MCF 10A (cell line): ENCODE data around the gene COL28A1. TPM values are rescaled to one million over a fixed set of nuclear protein-coding genes. Genes with fewer than 3 reads are reported as not detected.
"Not testable (repeated sequence)": the region's sequence is repeated elsewhere in the genome, so short reads cannot be mapped to it uniquely, and the experiment has no call there.

Experiments used
- BruUV-seq: library from RNA; stranded (reverse); fragments of 400-500 nt; replicated peaks from 2 replicates; lab custom pipeline; 2021; lab: Mats Ljungman, UMichigan
- CTCF ChIA-PET: fragments of 300-600 bp; sonication (Branson Sonifier 250); formaldehyde crosslinking; extraction: SDS; loops from one replicate; lab custom pipeline; 2021; ENCODE audit warnings: antibody characterized with exemption, inconsistent platforms; lab: Yijun Ruan, JAX
- POLR2A ChIA-PET: fragments of 300-600, 350-650 bp; sonication (Branson Sonifier 250); formaldehyde crosslinking; extraction: SDS; loops from one replicate; lab custom pipeline; 2020; ENCODE audit warnings: antibody characterized with exemption, inconsistent platforms; lab: Yijun Ruan, JAX
- DNase-seq: peaks from one replicate; pipeline ENCODE4 v3.0.0-alpha.2; 2018; ENCODE audit not compliant: unreplicated experiment
- H3K27ac Mint-ChIP-seq: one replicate; pipeline ENCODE4 v1.8.0; 2022; ENCODE audit warnings: mild to moderate bottlenecking, low read depth, mixed read lengths; ENCODE audit not compliant: unreplicated experiment
- H3K27me3 Mint-ChIP-seq: one replicate; pipeline ENCODE4 v1.8.0; 2022; ENCODE audit warnings: mixed read lengths; ENCODE audit not compliant: insufficient read depth, unreplicated experiment
- H3K36me3 Mint-ChIP-seq: one replicate; pipeline ENCODE4 v1.8.0; 2022; ENCODE audit warnings: mild to moderate bottlenecking, moderate library complexity, mixed read lengths; ENCODE audit not compliant: insufficient read depth, unreplicated experiment
- H3K4me1 Mint-ChIP-seq: one replicate; pipeline ENCODE4 v1.8.0; 2022; ENCODE audit warnings: mixed read lengths; ENCODE audit not compliant: insufficient read depth, unreplicated experiment
- H3K4me3 Mint-ChIP-seq: one replicate; pipeline ENCODE4 v1.8.0; 2022; ENCODE audit warnings: mild to moderate bottlenecking, moderate library complexity, mixed read lengths; ENCODE audit not compliant: unreplicated experiment
- H3K9me3 Mint-ChIP-seq: one replicate; pipeline ENCODE4 v1.8.0; 2022; ENCODE audit warnings: mixed read lengths; ENCODE audit not compliant: unreplicated experiment
- CTCF ChIP-seq: fragments of 200-600 bp; IDR thresholded peaks from one replicate; pipeline ENCODE4 v1.8.0; 2022; ENCODE audit warnings: antibody characterized with exemption, mild to moderate bottlenecking; ENCODE audit not compliant: unreplicated experiment
- intact Hi-C: fragments of 100-400 bp; cut with micrococcal nuclease; formaldehyde crosslinking; loops from 2 replicates; pipeline ENCODE4 v1.14.1; 2022
- total RNA-seq: library from RNA; stranded (reverse); gene quantifications from 2 replicates; pipeline ENCODE4 v1.2.3, GENCODE V29; 2022

Gene COL28A1
- total RNA-seq, 1 experiment from 2014 or later, result 0.96 TPM

GRCh38 chr7:7563813-7564212 is 28.1 kb upstream of the COL28A1 start:
- POLR2A ChIA-PET, result interaction anchor here (0.8 to 8.1 kb wide), 25 partner anchors 9 to 652 kb away, joined by 3 to 235 read pairs (median 5); partner anchors contain the start of genes C1GALT1 and UMAD1

GRCh38 chr7:7563269-7563668 is 27.6 kb upstream of the COL28A1 start:
- Mint-ChIP-seq H3K27ac (no peak overlapping the region), H3K9me3 (peaks cover 10% of the 10 kb centered on the region), H3K4me1 (no peaks in the 10 kb centered on the region), H3K36me3 (peaks cover 5% of the 10 kb centered on the region), H3K4me3 (no peak overlapping the region), H3K27me3 (no peaks in the 10 kb centered on the region)
- CTCF ChIA-PET, result interaction anchor here (1.0 to 1.6 kb wide), 2 partner anchors 9 to 26 kb away, joined by 3 to 4 read pairs; no protein-coding TSS in a partner anchor
- no peak for TF ChIP-seq CTCF
- no TSS peak for BruUV-seq
- intact Hi-C loops, result loop anchor here (10.0 kb wide), 1 partner anchor 402 kb away; the partner anchor contains the start of gene GLCCI1
- DNase-seq, result no peak
- POLR2A ChIA-PET, result interaction anchor here (0.8 to 8.1 kb wide), 18 partner anchors 9 to 653 kb away, joined by 3 to 235 read pairs (median 6); partner anchors contain the start of genes C1GALT1 and UMAD1

More at GRCh38 chr7:7563813-7564212, 28.1 kb upstream of the COL28A1 start:
- Mint-ChIP-seq H3K9me3 (peaks cover 5% of the 10 kb centered on the region), H3K4me1 (no peaks in the 10 kb centered on the region), H3K36me3 (peaks cover 2% of the 10 kb centered on the region), H3K27ac (no peak overlapping the region), H3K27me3 (no peaks in the 10 kb centered on the region), H3K4me3 (no peak overlapping the region)
- BruUV-seq, result TSS peak; percentile 51
- no peak for DNase-seq
- CTCF ChIA-PET, result interaction anchor here (1.0 to 1.6 kb wide), 3 partner anchors 9 to 27 kb away, joined by 3 to 5 read pairs (median 4); no protein-coding TSS in a partner anchor
- intact Hi-C loops, result loop anchor here (10.0 kb wide), 1 partner anchor 401 kb away; the partner anchor contains the start of gene GLCCI1
- TF ChIP-seq CTCF, result no peak

- intact Hi-C loops, result loop anchor here (10.0 kb wide), 1 partner anchor 402 kb away; the partner anchor contains the start of gene GLCCI1
- TF ChIP-seq CTCF, result no peak
- no peaks in the 10 kb centered on the region for H3K27me3 Mint-ChIP-seq
- ChIA-PET POLR2A (interaction anchor here (0.8 to 8.1 kb wide), 8 partner anchors 10 to 463 kb away, joined by 3 to 235 read pairs (median 4); partner anchors contain the start of genes C1GALT1 and UMAD1), CTCF (no interaction called here)
- H3K36me3 Mint-ChIP-seq, result peaks cover 5% of the 10 kb centered on the region
- H3K9me3 Mint-ChIP-seq, result peaks cover 11% of the 10 kb centered on the region
- BruUV-seq, result no TSS peak
- H3K27ac Mint-ChIP-seq, result no peak overlapping the region
- DNase-seq, result no peak
- H3K4me3 Mint-ChIP-seq, result peak overlapping the region; percentile 37
- no peaks in the 10 kb centered on the region for H3K4me1 Mint-ChIP-seq
Measured at GRCh38 chr7:7562736-7563135, 27.1 kb upstream of the COL28A1 start.

GRCh38 chr7:7561591-7561990 is 25.9 kb upstream of the COL28A1 start:
- BruUV-seq, H3K4me3 Mint-ChIP-seq, CTCF ChIA-PET, DNase-seq, H3K27ac Mint-ChIP-seq, H3K36me3 Mint-ChIP-seq, H3K27me3 Mint-ChIP-seq, H3K4me1 Mint-ChIP-seq: not testable (repeated sequence)
- peaks cover 11% of the 10 kb centered on the region for H3K9me3 Mint-ChIP-seq
- POLR2A ChIA-PET, result interaction anchor here (0.9 to 8.1 kb wide), 4 partner anchors 9 to 122 kb away, joined by 4 to 235 read pairs (median 22); partner anchors contain the start of gene UMAD1
- intact Hi-C loops, result loop anchor here (10.0 kb wide), 1 partner anchor 403 kb away; the partner anchor contains the start of gene GLCCI1
